ENCODE measurements around the gene ASIC1. TPM values are rescaled to one million over a fixed set of nuclear protein-coding genes. Genes with fewer than 3 reads are reported as not detected.

ASIC1 gene
- total RNA-seq, 1 donor = 1.3 TPM

GRCh38 chr12:50087151-50087550 lies 29.8 kb downstream of the ASIC1 start:
- TF ChIP-seq, protein P1, sequence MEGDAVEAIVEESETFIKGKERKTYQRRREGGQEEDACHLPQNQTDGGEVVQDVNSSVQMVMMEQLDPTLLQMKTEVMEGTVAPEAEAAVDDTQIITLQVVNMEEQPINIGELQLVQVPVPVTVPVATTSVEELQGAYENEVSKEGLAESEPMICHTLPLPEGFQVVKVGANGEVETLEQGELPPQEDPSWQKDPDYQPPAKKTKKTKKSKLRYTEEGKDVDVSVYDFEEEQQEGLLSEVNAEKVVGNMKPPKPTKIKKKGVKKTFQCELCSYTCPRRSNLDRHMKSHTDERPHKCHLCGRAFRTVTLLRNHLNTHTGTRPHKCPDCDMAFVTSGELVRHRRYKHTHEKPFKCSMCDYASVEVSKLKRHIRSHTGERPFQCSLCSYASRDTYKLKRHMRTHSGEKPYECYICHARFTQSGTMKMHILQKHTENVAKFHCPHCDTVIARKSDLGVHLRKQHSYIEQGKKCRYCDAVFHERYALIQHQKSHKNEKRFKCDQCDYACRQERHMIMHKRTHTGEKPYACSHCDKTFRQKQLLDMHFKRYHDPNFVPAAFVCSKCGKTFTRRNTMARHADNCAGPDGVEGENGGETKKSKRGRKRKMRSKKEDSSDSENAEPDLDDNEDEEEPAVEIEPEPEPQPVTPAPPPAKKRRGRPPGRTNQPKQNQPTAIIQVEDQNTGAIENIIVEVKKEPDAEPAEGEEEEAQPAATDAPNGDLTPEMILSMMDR (IDR thresholded peaks at IDR 0.05; ENCODE audit: insufficient read depth, low read depth, low read length) = no peak
- H3K4me3 ChIP-seq (ENCODE audit: low read depth, low read length) = no peak overlapping the region
- DNase-seq (ENCODE audit: low read depth) = no peak

DNA sequence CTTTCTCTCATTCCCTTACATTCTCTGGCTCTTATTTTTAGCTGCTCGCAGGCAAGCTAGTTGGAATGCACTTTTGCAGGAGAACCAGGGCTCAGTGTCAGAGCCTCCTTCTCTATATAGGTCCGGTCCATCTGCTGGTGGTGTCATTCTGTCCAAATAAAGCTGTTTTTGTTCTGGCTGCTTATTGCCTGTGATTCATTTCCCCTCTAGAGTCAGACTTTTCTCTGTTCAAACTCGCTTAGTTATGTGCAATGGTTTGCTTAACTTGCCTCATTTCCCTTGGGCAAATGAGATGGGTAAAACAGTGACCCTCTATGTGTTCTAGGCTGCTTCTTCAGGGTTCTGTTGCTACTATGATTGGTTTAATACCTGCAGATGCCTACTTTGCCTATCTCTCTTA lies 30.6 kb downstream of the ASIC1 start:
- TF ChIP-seq, protein P1 (IDR thresholded peaks at IDR 0.05; ENCODE audit: insufficient read depth, low read depth, low read length) = no peak
- DNase-seq (ENCODE audit: low read depth) = no peak
- H3K4me3 ChIP-seq (ENCODE audit: low read depth, low read length) = no peak overlapping the region

DNA sequence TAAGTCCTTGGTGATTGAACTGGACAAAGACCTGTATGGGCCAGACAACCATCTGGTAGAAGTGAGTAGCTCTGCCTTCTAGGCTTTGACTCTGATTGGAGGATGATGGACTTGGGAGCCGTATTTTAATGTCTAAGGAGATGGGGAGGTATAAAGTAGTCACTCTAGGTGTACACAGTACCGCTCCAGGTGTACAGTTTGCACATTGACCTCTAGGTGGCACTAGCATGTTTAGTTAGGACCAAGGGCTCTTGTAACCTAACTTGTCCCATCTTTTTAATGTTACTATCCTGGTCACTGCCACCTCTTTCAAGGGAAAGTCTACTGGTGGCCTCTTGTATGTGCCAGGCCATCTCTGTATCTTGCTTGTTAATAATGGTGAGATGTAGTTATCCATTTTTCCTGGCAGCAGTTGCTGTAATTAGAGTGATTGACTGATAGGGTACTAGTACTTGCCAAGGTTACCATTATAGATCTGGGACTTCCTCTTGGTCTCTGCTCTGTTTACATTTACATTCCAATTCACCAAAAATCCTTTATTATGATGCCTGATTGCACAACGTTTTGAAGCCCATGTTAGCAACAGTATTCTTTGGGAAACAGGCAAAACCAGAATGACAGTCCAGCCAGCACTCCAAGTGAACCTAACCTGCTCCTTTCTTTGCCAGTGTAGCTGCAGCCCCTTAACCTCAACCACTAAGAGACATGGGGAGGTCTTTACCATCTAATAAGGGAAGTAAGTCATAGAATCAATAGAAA lies 31.4 kb downstream of the ASIC1 start:
- TF ChIP-seq, protein P1 (IDR thresholded peaks at IDR 0.05; ENCODE audit: insufficient read depth, low read depth, low read length) = peak; percentile 85
- DNase-seq (ENCODE audit: low read depth) = peak; percentile 47

GRCh38 chr12:50089730-50090129 lies 32.3 kb downstream of the ASIC1 start:
- no peak for DNase-seq (ENCODE audit: low read depth)
- TF ChIP-seq, protein P1 (IDR thresholded peaks at IDR 0.05; ENCODE audit: insufficient read depth, low read depth, low read length) = no peak
- no peak overlapping the region for H3K4me3 ChIP-seq (ENCODE audit: low read depth, low read length)

More for the DNA sequence above, 31.4 kb downstream of the ASIC1 start:
- no peak overlapping the region for H3K4me3 ChIP-seq (ENCODE audit: low read depth, low read length)

DNA sequence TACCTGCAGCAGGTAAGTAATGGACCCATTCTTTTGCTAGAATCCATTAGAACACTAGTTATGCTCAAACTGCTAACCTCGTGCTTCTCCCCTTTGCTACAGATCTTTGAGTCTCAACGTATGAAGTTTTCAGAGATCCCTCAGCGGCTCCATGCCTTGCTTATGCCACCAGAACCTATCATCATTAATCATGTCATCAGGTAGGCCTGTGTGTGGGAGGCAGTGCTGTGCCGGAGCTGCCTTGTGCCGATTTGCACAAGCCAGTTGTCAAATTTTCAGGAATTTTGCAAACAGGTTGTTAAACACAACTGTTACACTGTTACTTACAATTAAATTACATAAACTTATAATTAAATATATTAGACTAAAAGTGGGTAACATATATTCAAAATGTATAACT lies 33.0 kb downstream of the ASIC1 start:
- TF ChIP-seq, protein P1 (IDR thresholded peaks at IDR 0.05; ENCODE audit: insufficient read depth, low read depth, low read length) = no peak
- no peak for DNase-seq (ENCODE audit: low read depth)
- no peak overlapping the region for H3K4me3 ChIP-seq (ENCODE audit: low read depth, low read length)

- TF ChIP-seq, protein P1 (IDR thresholded peaks at IDR 0.05; ENCODE audit: insufficient read depth, low read depth, low read length) = no peak
- no peak for DNase-seq (ENCODE audit: low read depth)
- H3K4me3 ChIP-seq (ENCODE audit: low read depth, low read length) = no peak overlapping the region
These were observed 40.6 kb downstream of the ASIC1 start for GRCh38 chr12:50097952-50098351.

Measured in fibroblast of villous mesenchyme (primary cell).